Liver (tissue), 3 donors: ENCODE data around the gene ACTN4.
A peak's percentile ranks its signal among the peaks of the same experiment; 100 is the strongest.

Source experiments
- ATF3 ChIP-seq: IDR thresholded peaks from 2 replicates; pipeline ENCODE4 v1.6.1; 2016; ENCODE audit warnings: antibody characterized with exemption
- CTCF ChIP-seq: fragments of 150-350 bp; IDR thresholded peaks from 2 replicates; pipeline ENCODE4 v1.5.1; 2017; ENCODE audit warnings: improper control_type of control experiment, low read depth, low read length; ENCODE audit not compliant: missing input control
- EGR1 ChIP-seq, 2 donors: IDR thresholded peaks; 2 replicates each; pipeline ENCODE4 v1.6.1; 2016 to 2018; ENCODE audit warnings: antibody characterized with exemption in 2 of 2, low read depth in 2 of 2
- HNF4A ChIP-seq, 2 donors: conservative IDR thresholded peaks; 2 replicates each; pipeline ENCODE4 v1.6.1; 2016; ENCODE audit warnings: antibody characterized with exemption in 2 of 2, mild to moderate bottlenecking in 2 of 2
- RAD21 ChIP-seq, 2 donors: IDR thresholded peaks; 2 replicates each; pipeline ENCODE4 v1.6.1; 2016; ENCODE audit warnings: antibody characterized with exemption in 2 of 2, mild to moderate bottlenecking in 2 of 2
- REST ChIP-seq: IDR thresholded peaks from 2 replicates; pipeline ENCODE4 v1.6.1; 2016; ENCODE audit warnings: antibody characterized with exemption, mild to moderate bottlenecking
- SP1 ChIP-seq: IDR thresholded peaks from 2 replicates; pipeline ENCODE4 v1.6.1; 2018; ENCODE audit warnings: antibody characterized with exemption, mild to moderate bottlenecking
- TAF1 ChIP-seq: conservative IDR thresholded peaks from 2 replicates; pipeline ENCODE4 v1.6.1; 2016; ENCODE audit warnings: antibody characterized with exemption, mild to moderate bottlenecking
- ZBTB33 ChIP-seq: IDR thresholded peaks from 2 replicates; pipeline ENCODE4 v1.6.1; 2016; ENCODE audit warnings: antibody characterized with exemption
- donor health status: healthy.
- donor health status: healthy.

GRCh38 chr19:38695317-38695683, 47.9 kb downstream of the ACTN4 start:
- TF ChIP-seq EGR1 (IDR thresholded peaks at IDR 0.05; ENCODE audit: low read depth in 2 of 2): no peak
- no peak for TF ChIP-seq CTCF
- no peak for TF ChIP-seq REST
- no peak for TF ChIP-seq ATF3
- TF ChIP-seq ZBTB33: no peak
- peak; percentile 68 for TF ChIP-seq SP1
- peak in 1 of 2 donors; percentile 57 for TF ChIP-seq RAD21 (IDR thresholded peaks at IDR 0.05)
- TF ChIP-seq TAF1: no peak
- TF ChIP-seq HNF4A (conservative IDR thresholded peaks at IDR 0.05): peak; percentile 79 to 81
